H9 (cell line): Measurements from ENCODE around the gene MUC4. TPM values are rescaled to one million over a fixed set of nuclear protein-coding genes. Genes with fewer than 3 reads are reported as not detected.

ENCODE experiments used
- DNase-seq: peaks from one replicate; pipeline ENCODE4 v3.0.0-alpha.2; 2017
- H2AFZ ChIP-seq: one replicate; pipeline ENCODE4 v1.6.1; 2013; ENCODE audit warnings: mild to moderate bottlenecking, low read length, control low read depth, moderate library complexity
- H2AK5ac ChIP-seq: 2 replicates; pipeline ENCODE4 v1.6.1; 2013; ENCODE audit warnings: low read length, control low read depth, mixed read lengths; ENCODE audit not compliant: insufficient read length
- H2BK120ac ChIP-seq: one replicate; pipeline ENCODE4 v1.6.1; 2013; ENCODE audit warnings: low read depth, mild to moderate bottlenecking, low read length, control low read depth, inconsistent platforms; ENCODE audit not compliant: poor library complexity, severe bottlenecking
- H2BK12ac ChIP-seq: 2 replicates; pipeline ENCODE4 v1.6.1; 2013; ENCODE audit warnings: low read length, control low read depth, mixed read lengths, low read depth; ENCODE audit not compliant: insufficient read length
- H2BK15ac ChIP-seq: 2 replicates; pipeline ENCODE4 v1.6.1; 2013; ENCODE audit warnings: low read depth, low read length, control low read depth
- H2BK20ac ChIP-seq: one replicate; pipeline ENCODE4 v1.6.1; 2013; ENCODE audit warnings: low read depth, mild to moderate bottlenecking, low read length, control low read depth, inconsistent platforms; ENCODE audit not compliant: poor library complexity, severe bottlenecking
- H2BK5ac ChIP-seq: 2 replicates; pipeline ENCODE4 v1.6.1; 2013; ENCODE audit warnings: low read length, control low read depth, mixed read lengths; ENCODE audit not compliant: insufficient read length
- H3K14ac ChIP-seq: 2 replicates; pipeline ENCODE4 v1.6.1; 2013; ENCODE audit warnings: low read length, control low read depth; ENCODE audit not compliant: insufficient read depth
- H3K18ac ChIP-seq: 2 replicates; pipeline ENCODE4 v1.6.1; 2013; ENCODE audit warnings: low read depth, mild to moderate bottlenecking, mixed read lengths, low read length, control low read depth; ENCODE audit not compliant: insufficient read length
- H3K23ac ChIP-seq: 2 replicates; pipeline ENCODE4 v1.6.1; 2013; ENCODE audit warnings: low read length, control low read depth, mixed read lengths, low read depth; ENCODE audit not compliant: insufficient read length
- H3K23me2 ChIP-seq: 2 replicates; pipeline ENCODE4 v1.6.1; 2013; ENCODE audit warnings: low read depth, mild to moderate bottlenecking, mixed read lengths, low read length, control low read depth; ENCODE audit not compliant: insufficient read length, poor library complexity, severe bottlenecking
- H3K27ac ChIP-seq: 2 replicates; pipeline ENCODE4 v1.5.1; 2013; ENCODE audit warnings: low read length, control low read depth, mixed read lengths, low read depth; ENCODE audit not compliant: insufficient read length
- H3K27me3 ChIP-seq: 2 replicates; pipeline ENCODE4 v1.6.1; 2013; ENCODE audit warnings: low read length, control low read depth, inconsistent platforms; ENCODE audit not compliant: insufficient read depth
- H3K4ac ChIP-seq: 2 replicates; pipeline ENCODE4 v1.6.1; 2013; ENCODE audit warnings: low read depth, mild to moderate bottlenecking, control low read depth, inconsistent platforms, low read length, moderate library complexity
- H3K4me1 ChIP-seq: 2 replicates; pipeline ENCODE4 v1.6.1; 2013; ENCODE audit warnings: low read length, control low read depth, inconsistent platforms; ENCODE audit not compliant: insufficient read depth
- H3K4me2 ChIP-seq: 2 replicates; pipeline ENCODE4 v1.6.1; 2013; ENCODE audit warnings: low read length, control low read depth, mixed read lengths; ENCODE audit not compliant: insufficient read length, insufficient read depth
- H3K56ac ChIP-seq: 2 replicates; pipeline ENCODE4 v1.6.1; 2013; ENCODE audit warnings: low read depth, mild to moderate bottlenecking, mixed read lengths, low read length, control low read depth; ENCODE audit not compliant: insufficient read length
- H3K79me1 ChIP-seq: 2 replicates; pipeline ENCODE4 v1.6.1; 2013; ENCODE audit warnings: low read depth, mild to moderate bottlenecking, moderate library complexity, low read length, control low read depth, inconsistent platforms; ENCODE audit not compliant: insufficient read depth, poor library complexity, severe bottlenecking
- H3K79me2 ChIP-seq: 2 replicates; pipeline ENCODE4 v1.6.1; 2013; ENCODE audit warnings: low read length, control low read depth, inconsistent platforms; ENCODE audit not compliant: insufficient read depth
- H3K9ac ChIP-seq: 2 replicates; pipeline ENCODE4 v1.6.1; 2013; ENCODE audit warnings: low read length, control low read depth, mixed read lengths; ENCODE audit not compliant: insufficient read length; ENCODE audit errors: extremely low read depth
- H3K9me3 ChIP-seq: one replicate; pipeline ENCODE4 v1.6.1; 2013; ENCODE audit warnings: low read depth, low read length, inconsistent platforms; ENCODE audit not compliant: control insufficient read depth
- H3T11ph ChIP-seq: one replicate; pipeline ENCODE4 v1.6.1; 2013; ENCODE audit warnings: mild to moderate bottlenecking, low read length, control low read depth, inconsistent platforms
- H4K20me1 ChIP-seq: one replicate; pipeline ENCODE4 v1.6.1; 2013; ENCODE audit not compliant: control insufficient read depth, insufficient read length, insufficient read depth
- H4K5ac ChIP-seq: 2 replicates; pipeline ENCODE4 v1.6.1; 2013; ENCODE audit warnings: low read depth, mild to moderate bottlenecking, mixed read lengths, low read length, control low read depth; ENCODE audit not compliant: insufficient read length
- H4K8ac ChIP-seq: replicated peaks from 2 replicates; pipeline ENCODE4 v1.6.1; 2013; ENCODE audit warnings: low read length, control low read depth, mixed read lengths, low read depth; ENCODE audit not compliant: insufficient read length
- H4K91ac ChIP-seq: 2 replicates; pipeline ENCODE4 v1.6.1; 2013; ENCODE audit warnings: low read depth, mild to moderate bottlenecking, moderate library complexity, mixed read lengths, low read length, control low read depth; ENCODE audit not compliant: insufficient read length
- H3K27ac Mint-ChIP-seq, 3 experiments: 2 replicates in 2 of 3; 3 replicates in 1 of 3; pipeline ENCODE4 v1.8.0; 2020 to 2021; ENCODE audit warnings: mixed read lengths in 3 of 3, mild to moderate bottlenecking in 1 of 3, moderate library complexity in 1 of 3
- H3K27me3 Mint-ChIP-seq: 2 replicates; pipeline ENCODE4 v1.8.0; 2021; ENCODE audit warnings: low read depth, mild to moderate bottlenecking, moderate library complexity, mixed read lengths
- H3K36me3 Mint-ChIP-seq, 3 experiments: 2 replicates in 2 of 3; 3 replicates in 1 of 3; pipeline ENCODE4 v1.8.0; 2020 to 2021; ENCODE audit warnings: low read depth in 3 of 3, mixed read lengths in 3 of 3; ENCODE audit not compliant: insufficient read depth in 1 of 3
- H3K4me1 Mint-ChIP-seq, 2 experiments: 2 replicates each; pipeline ENCODE4 v1.8.0; 2020; ENCODE audit warnings: mixed read lengths in 2 of 2
- H3K4me3 Mint-ChIP-seq, 2 experiments: 2 replicates in 1 of 2; 3 replicates in 1 of 2; pipeline ENCODE4 v1.8.0; 2020 to 2021; ENCODE audit warnings: mild to moderate bottlenecking in 2 of 2, mixed read lengths in 2 of 2, moderate library complexity in 1 of 2
- H3K9me3 Mint-ChIP-seq, 2 experiments: 2 replicates in 1 of 2; 3 replicates in 1 of 2; pipeline ENCODE4 v1.8.0; 2020; ENCODE audit warnings: mild to moderate bottlenecking in 2 of 2, mixed read lengths in 2 of 2, moderate library complexity in 1 of 2
- WGBS: extraction: QIAGEN DNeasy Blood & Tissue Kit; methylation state at CpG from one replicate; pipeline ENCODE4 v1.1.7; 2013; ENCODE audit warnings: missing lambda C conversion rate, low lambda C conversion rate, mixed read lengths; ENCODE audit not compliant: insufficient read length; ENCODE audit errors: extremely low coverage; 5-methylcytosine and 5-hydroxymethylcytosine counted together
- total RNA-seq: library from RNA; stranded (reverse); gene quantifications from 2 replicates; pipeline ENCODE4 v1.2.1, GENCODE V29; 2021
- TF ChIP-seq, protein P1 (sequence below): fragments of 200-600 bp; sonication (generic); conservative IDR thresholded peaks from 3 replicates; pipeline ENCODE4 v1.8.0; 2021; ENCODE audit warnings: antibody characterized with exemption, mild to moderate bottlenecking

The MUC4 gene
- total RNA-seq, 1 experiment from 2014 or later = 1.2 TPM

DNA sequence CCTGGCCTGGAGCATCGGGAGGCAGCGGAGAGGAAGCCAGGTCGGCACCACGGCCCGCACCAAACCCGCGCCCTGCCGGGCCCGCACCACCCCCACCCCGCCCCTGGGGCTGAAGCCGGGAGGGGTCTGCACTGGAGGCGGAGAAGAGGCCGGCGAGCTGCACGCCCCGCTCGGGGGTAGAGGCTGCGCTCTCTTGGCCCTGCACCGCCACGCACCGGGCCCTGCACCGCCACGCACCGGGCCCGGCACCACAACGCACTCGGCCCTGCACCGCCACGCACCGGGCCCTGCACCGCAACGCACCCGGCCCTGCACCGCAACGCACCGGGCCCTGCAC is 49.5 kb downstream of the MUC4 start:
- Histone ChIP-seq H2BK120ac (no peak overlapping the region), H3K56ac (no peak overlapping the region), H3K9me3 (no peaks in the 10 kb centered on the region), H4K91ac (no peak overlapping the region), H3K18ac (no peak overlapping the region), H3K23me2 (peaks cover under 1% of the 10 kb centered on the region), H4K8ac (no peak overlapping the region), H2BK5ac (no peak overlapping the region), H3T11ph (no peak overlapping the region), H3K27ac (no peak overlapping the region), H3K27me3 (no peaks in the 10 kb centered on the region), H3K79me1 (no peaks in the 10 kb centered on the region), H4K20me1 (no peaks in the 10 kb centered on the region), H2BK15ac (no peak overlapping the region), H3K4me1 (no peaks in the 10 kb centered on the region), H3K9ac (no peak overlapping the region), H3K4me2 (no peak overlapping the region), H4K5ac (no peak overlapping the region), H3K79me2 (no peaks in the 10 kb centered on the region), H3K4ac (no peak overlapping the region), H2BK12ac (no peak overlapping the region), H3K23ac (no peak overlapping the region), H2AK5ac (no peak overlapping the region), H2AFZ (no peak overlapping the region), H2BK20ac (no peak overlapping the region), H3K14ac (no peak overlapping the region)
- H3K36me3 Mint-ChIP-seq = peaks cover 0 to 2% (median under 1%) of the 10 kb centered on the region in 3 experiments; a peak in 1 of 7 replicates
- peaks cover 2 to 3% of the 10 kb centered on the region in 2 experiments; a peak in 3 of 5 replicates for H3K9me3 Mint-ChIP-seq
- H3K27me3 Mint-ChIP-seq = peaks cover 7% of the 10 kb centered on the region
- TF ChIP-seq, protein P1, sequence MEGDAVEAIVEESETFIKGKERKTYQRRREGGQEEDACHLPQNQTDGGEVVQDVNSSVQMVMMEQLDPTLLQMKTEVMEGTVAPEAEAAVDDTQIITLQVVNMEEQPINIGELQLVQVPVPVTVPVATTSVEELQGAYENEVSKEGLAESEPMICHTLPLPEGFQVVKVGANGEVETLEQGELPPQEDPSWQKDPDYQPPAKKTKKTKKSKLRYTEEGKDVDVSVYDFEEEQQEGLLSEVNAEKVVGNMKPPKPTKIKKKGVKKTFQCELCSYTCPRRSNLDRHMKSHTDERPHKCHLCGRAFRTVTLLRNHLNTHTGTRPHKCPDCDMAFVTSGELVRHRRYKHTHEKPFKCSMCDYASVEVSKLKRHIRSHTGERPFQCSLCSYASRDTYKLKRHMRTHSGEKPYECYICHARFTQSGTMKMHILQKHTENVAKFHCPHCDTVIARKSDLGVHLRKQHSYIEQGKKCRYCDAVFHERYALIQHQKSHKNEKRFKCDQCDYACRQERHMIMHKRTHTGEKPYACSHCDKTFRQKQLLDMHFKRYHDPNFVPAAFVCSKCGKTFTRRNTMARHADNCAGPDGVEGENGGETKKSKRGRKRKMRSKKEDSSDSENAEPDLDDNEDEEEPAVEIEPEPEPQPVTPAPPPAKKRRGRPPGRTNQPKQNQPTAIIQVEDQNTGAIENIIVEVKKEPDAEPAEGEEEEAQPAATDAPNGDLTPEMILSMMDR = no peak
- H3K27ac Mint-ChIP-seq = no peak overlapping the region
- DNase-seq = no peak
- no CpG with 5 or more reads among the region's 36 CpGs for WGBS
- H3K4me1 Mint-ChIP-seq = peaks cover 5 to 8% of the 10 kb centered on the region in 2 experiments; a peak in 3 of 4 replicates
- no peak overlapping the region for H3K4me3 Mint-ChIP-seq
